ENCODE results near the gene GNAI3. TPM values are rescaled to one million over a fixed set of nuclear protein-coding genes. Genes with fewer than 3 reads are reported as not detected.

GNAI3 gene
- total and polyA plus RNA-seq, 4 donors: 2.7 to 10.4 (median 6.5) TPM

DNA sequence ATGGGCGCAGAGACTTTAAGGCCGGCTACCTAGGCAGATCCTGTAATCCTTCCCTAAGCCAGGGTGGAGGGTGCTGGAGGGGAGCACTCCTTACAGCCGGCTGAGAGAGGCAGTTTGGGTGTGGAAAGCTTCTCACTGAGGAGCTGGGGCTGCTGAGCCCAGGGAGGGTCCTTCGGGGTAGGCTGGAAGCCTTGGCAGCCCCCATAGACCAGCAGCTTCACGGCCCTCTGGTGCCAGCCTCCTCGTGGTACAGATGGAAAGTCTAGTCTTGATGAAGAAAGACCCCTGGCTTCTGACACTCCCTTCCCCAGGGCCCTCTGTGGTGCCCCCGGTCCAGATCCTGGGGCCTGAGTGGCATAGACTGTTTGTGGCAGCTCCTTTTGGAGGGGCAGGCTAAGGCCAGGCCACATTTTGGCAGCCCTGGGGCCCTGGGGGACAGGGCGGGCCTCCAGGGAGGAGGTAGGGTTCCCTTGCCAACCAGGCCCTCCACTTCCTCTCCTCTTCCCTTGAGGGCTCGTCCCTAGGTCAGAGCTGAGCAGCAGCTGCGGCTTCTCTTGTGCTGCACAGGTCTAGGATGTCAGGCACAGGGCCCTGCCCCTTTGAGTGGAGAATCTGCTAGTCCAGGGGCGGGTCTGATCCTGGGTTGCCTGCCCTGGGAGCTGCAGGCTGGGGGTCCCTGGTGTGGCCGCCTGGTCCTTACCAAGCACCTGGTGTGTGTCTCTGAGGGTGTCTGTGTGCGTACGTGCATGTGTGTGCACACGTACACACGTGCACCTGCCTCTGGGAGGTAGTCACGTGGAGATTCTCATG, 76.0 kb downstream of the GNAI3 start:
- Histone ChIP-seq H3K4me3 (no peak overlapping the region), H3K27ac (ENCODE audit: low read depth in 1 of 2, low read length in 1 of 2) (no peak overlapping the region), H3K9ac (ENCODE audit: insufficient read depth in 1 of 2, low read length in 2 of 2) (no peak overlapping the region)

DNA sequence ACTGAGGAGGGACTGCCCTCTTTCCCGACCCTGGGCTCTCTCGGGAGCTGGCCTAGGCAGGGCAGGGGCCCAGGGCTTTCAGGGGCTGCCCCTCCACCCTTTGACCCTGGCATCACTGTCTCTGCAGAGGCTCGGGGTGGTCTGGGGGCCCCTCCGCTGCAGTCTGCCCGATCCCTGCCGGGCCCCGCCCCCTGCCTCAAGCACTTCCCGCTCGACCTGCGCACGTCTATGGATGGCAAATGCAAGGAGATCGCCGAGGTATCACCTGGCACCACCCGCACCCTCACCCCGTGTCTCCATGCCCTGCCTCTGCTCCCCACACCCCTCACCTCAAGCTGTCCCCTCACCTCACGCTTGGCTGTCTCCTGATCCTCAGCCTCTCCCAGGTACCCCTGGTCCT, 76.8 kb downstream of the GNAI3 start:
- WGBS, 2 donors: 87 to 94% methylated on average over 16 of the region's 16 CpGs
- H3K9me3 ChIP-seq (ENCODE audit: control insufficient read depth in 4 of 4, insufficient read depth in 3 of 4, low read length in 3 of 4): no peaks in the 10 kb centered on the region
- H3K27me3 ChIP-seq (ENCODE audit: control insufficient read depth in 3 of 3, insufficient read depth in 3 of 3, low read length in 2 of 3): no peaks in the 10 kb centered on the region
- H3K4me1 ChIP-seq (ENCODE audit: control insufficient read depth in 5 of 5, insufficient read depth in 5 of 5, low read length in 5 of 5): peaks cover 0 to 50% (median 16%) of the 10 kb centered on the region in 5 donors
- no peak for DNase-seq
- H3K27ac ChIP-seq (ENCODE audit: low read depth in 1 of 2, low read length in 1 of 2): no peak overlapping the region
- TF ChIP-seq, protein P1, sequence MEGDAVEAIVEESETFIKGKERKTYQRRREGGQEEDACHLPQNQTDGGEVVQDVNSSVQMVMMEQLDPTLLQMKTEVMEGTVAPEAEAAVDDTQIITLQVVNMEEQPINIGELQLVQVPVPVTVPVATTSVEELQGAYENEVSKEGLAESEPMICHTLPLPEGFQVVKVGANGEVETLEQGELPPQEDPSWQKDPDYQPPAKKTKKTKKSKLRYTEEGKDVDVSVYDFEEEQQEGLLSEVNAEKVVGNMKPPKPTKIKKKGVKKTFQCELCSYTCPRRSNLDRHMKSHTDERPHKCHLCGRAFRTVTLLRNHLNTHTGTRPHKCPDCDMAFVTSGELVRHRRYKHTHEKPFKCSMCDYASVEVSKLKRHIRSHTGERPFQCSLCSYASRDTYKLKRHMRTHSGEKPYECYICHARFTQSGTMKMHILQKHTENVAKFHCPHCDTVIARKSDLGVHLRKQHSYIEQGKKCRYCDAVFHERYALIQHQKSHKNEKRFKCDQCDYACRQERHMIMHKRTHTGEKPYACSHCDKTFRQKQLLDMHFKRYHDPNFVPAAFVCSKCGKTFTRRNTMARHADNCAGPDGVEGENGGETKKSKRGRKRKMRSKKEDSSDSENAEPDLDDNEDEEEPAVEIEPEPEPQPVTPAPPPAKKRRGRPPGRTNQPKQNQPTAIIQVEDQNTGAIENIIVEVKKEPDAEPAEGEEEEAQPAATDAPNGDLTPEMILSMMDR (IDR thresholded peaks at IDR 0.05; ENCODE audit: control extremely low read depth, extremely low read depth): no peak
- H3K9ac ChIP-seq (ENCODE audit: insufficient read depth in 1 of 2, low read length in 2 of 2): no peak overlapping the region
- H3K4me3 ChIP-seq: no peak overlapping the region
- H3K36me3 ChIP-seq (ENCODE audit: control insufficient read depth in 4 of 4, insufficient read depth in 4 of 4, low read length in 4 of 4): peaks cover 0 to 41% (median 15%) of the 10 kb centered on the region in 4 donors
- ATAC-seq (ENCODE audit: insufficient read depth, low FRiP score): no peak

More for the DNA sequence above, 76.0 kb downstream of the GNAI3 start:
- Histone ChIP-seq H3K4me1 (ENCODE audit: control insufficient read depth in 5 of 5, insufficient read depth in 5 of 5, low read length in 5 of 5) (peaks cover 0 to 56% (median 17%) of the 10 kb centered on the region in 5 donors), H3K9me3 (ENCODE audit: control insufficient read depth in 4 of 4, insufficient read depth in 3 of 4, low read length in 3 of 4) (no peaks in the 10 kb centered on the region), H3K27me3 (ENCODE audit: control insufficient read depth in 3 of 3, insufficient read depth in 3 of 3, low read length in 2 of 3) (no peaks in the 10 kb centered on the region), H3K36me3 (ENCODE audit: control insufficient read depth in 4 of 4, insufficient read depth in 4 of 4, low read length in 4 of 4) (peaks cover 0 to 33% (median 13%) of the 10 kb centered on the region in 4 donors)
- WGBS, 2 donors: 51 to 73% methylated on average over 17 of the region's 17 CpGs
- ATAC-seq (ENCODE audit: insufficient read depth, low FRiP score) (no peak), DNase-seq (no peak)
- TF ChIP-seq, protein P1 (IDR thresholded peaks at IDR 0.05; ENCODE audit: control extremely low read depth, extremely low read depth): no peak

DNA sequence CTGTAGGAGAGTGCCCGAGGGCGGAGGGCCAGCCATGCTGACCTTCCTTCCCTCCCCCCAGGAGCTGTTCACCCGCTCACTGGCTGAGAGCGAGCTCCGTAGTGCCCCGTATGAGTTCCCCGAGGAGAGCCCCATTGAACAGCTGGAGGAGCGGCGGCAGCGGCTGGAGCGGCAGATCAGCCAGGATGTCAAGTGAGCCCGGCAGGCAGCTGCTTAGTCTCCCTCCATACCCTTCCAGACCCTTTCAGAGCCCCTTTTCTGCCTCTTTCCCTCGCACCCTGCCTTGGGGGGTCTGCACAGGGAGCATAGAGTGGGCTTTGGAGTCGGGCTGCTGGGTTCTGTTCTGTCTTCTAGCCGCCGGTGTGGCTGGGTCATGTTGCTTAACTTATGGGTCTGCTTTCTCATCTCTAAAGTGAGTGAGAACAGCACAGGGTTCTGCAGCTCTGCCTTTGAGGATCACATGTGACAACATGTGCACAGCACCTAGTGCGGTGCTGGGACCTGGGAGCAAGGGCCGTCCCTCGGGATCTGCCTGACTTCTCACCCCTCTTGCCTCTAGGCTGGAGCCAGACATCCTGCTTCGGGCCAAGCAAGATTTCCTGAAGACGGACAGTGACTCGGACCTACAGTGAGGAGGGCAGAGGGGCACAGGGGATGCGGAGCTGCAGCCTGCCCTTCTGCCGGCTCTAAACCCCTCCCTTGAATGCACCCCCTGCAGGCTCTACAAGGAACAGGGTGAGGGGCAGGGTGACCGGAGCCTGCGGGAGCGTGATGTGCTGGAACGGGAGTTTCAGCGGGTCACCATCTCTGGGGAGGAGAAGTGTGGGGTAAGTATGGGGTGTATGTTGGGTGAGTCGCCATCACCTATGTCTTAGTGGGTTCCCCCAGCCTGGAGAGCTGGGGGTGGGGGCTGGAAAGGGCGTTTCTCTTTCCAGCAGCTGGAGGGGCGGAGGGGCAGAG, 77.5 kb downstream of the GNAI3 start:
- DNase-seq (peak; percentile 71 to 78 (median 76)), ATAC-seq (ENCODE audit: insufficient read depth, low FRiP score) (no peak)
- TF ChIP-seq, protein P1 (IDR thresholded peaks at IDR 0.05; ENCODE audit: control extremely low read depth, extremely low read depth): no peak
- Histone ChIP-seq H3K36me3 (ENCODE audit: control insufficient read depth in 4 of 4, insufficient read depth in 4 of 4, low read length in 4 of 4) (peaks cover 0 to 45% (median 19%) of the 10 kb centered on the region in 4 donors), H3K9me3 (ENCODE audit: control insufficient read depth in 4 of 4, insufficient read depth in 3 of 4, low read length in 3 of 4) (no peaks in the 10 kb centered on the region), H3K27ac (ENCODE audit: low read depth in 1 of 2, low read length in 1 of 2) (no peak overlapping the region), H3K9ac (ENCODE audit: insufficient read depth in 1 of 2, low read length in 2 of 2) (no peak overlapping the region), H3K4me1 (ENCODE audit: control insufficient read depth in 5 of 5, insufficient read depth in 5 of 5, low read length in 5 of 5) (peaks cover 0 to 46% (median 12%) of the 10 kb centered on the region in 5 donors), H3K27me3 (ENCODE audit: control insufficient read depth in 3 of 3, insufficient read depth in 3 of 3, low read length in 2 of 3) (no peaks in the 10 kb centered on the region), H3K4me3 (no peak overlapping the region)
- 79 to 88% methylated on average over 32 of the region's 32 CpGs for WGBS, 2 donors

Data from lung (tissue), 12 donors.